Measurements from ENCODE around the gene FXYD2.
A peak's percentile ranks its signal among the peaks of the same experiment; 100 is the strongest.

FXYD2 gene

DNA sequence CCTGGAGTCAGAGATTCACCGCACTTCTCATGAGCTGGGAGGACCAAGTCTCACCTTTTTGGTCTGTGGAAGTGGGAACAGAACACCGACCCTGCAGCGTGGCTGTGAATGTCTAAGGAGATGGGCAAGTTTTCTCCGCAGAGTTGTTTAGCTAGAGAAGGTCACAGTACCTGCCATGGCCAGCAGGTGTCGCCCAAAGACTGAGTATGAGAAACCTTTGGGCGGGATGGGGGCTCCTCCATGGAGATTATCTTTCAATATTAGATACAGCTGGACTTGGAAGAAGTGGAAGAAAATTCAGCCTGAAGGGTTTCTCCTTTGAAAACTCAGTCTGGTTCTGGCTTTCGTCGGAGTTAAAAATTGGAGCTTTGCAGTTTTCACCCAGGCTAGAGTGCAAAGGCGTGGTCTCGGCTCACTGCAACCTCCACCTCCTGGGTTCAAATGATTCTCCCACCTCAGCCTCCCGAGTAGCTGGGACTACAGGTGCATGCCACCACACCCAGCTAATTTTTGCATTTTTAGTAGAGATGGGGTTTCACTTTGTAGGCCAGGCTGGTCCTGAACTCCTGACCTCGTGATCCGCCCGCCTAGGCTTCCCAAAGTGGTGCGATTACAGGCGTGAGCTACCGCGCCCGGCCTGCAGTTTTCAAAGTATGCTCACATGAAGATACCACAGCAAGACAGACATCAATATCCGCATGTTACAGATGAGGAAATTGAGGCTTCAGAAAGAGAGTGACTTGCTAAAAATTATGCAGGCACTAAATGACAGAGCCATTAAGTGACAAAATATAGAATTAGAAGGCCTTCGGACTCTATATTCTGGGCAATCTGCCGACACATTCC is 16.8 kb downstream of the FXYD2 start:
- peak; percentile 67 for FAIRE-seq
- no peak for DNase-seq (ENCODE audit: extremely low spot score, insufficient read length, low read depth)

DNA sequence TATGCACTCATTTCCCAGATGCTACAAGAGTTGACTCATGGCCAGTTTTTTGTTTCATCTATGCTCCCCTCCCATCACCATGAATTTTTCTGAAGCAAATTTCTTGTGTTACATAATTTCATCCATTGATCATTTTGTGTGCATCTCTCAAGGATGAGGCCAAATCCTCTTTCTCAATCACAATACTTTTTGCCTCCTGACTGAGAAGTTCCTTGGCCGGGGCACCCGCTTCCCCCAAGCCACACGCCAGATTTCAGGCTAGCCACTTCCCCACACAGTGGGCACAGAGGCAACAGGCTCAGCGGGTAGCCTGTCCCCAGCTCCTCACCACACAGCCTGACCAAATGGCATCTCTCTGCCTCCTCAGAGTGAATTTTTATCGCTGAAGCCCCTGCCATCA is 17.7 kb downstream of the FXYD2 start:
- FAIRE-seq (no peak), DNase-seq (ENCODE audit: extremely low spot score, insufficient read length, low read depth) (no peak)

DNA sequence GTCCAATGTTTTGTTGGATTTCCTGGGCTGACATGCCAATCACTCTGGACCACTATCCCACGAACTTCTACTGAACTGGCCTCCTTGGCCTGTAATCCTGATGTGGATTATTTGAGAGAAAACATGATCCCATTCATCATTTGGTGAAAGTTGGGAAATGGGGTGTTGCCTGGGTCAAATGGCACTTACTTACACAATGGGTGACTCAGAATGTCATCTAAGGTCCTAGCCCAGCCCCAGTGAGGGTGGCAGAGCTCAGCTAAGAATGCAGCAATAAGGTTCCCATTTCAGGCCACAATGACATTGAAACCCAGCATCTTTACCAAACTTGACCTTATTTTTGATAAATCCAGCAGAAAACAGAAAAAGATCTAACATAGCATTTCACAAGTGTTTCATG is 19.5 kb downstream of the FXYD2 start:
- DNase-seq (ENCODE audit: extremely low spot score, insufficient read length, low read depth) (no peak), FAIRE-seq (no peak)

DNA sequence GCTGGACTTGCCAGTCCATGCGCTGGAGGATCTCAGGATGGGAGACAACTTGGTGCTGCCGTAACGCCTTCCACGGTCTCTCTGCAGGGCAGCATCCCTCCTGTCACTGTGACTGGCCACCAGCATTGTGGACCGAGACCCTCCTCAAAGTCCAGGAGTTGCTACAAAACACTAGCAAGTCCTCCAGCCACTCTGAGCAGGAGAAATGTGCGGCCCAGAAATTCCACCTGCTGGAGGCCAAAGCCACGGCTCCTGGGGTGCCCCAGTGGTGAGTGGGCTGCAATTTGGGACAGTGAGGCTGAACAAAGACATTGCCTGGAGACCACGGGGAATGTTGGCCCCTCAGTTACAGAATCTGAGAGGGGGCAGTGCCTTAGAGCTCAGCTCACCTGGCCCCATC is 20.6 kb downstream of the FXYD2 start:
- FAIRE-seq (no peak), DNase-seq (ENCODE audit: extremely low spot score, insufficient read length, low read depth) (no peak)

DNA sequence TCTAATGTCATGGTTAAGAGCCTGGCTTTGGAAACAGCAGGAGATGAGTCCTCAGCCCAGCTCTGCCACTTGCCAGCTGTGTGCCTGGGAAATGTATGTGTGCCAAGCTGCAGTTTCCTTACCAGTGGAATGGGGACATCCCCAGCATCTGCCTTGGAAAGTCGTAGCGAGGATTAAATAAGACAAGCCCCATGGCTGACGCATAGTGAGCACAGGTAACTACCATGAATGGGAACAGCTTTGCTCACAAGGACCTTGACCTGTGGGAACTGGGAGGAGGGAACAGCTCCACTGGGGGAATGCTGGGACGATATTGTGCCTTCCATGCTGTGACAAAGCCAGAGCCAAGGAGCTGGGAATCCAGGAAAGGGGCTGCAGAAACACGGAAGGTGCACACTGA is 24.9 kb downstream of the FXYD2 start:
- FAIRE-seq (no peak), DNase-seq (ENCODE audit: extremely low spot score, insufficient read length, low read depth) (no peak)

DNA sequence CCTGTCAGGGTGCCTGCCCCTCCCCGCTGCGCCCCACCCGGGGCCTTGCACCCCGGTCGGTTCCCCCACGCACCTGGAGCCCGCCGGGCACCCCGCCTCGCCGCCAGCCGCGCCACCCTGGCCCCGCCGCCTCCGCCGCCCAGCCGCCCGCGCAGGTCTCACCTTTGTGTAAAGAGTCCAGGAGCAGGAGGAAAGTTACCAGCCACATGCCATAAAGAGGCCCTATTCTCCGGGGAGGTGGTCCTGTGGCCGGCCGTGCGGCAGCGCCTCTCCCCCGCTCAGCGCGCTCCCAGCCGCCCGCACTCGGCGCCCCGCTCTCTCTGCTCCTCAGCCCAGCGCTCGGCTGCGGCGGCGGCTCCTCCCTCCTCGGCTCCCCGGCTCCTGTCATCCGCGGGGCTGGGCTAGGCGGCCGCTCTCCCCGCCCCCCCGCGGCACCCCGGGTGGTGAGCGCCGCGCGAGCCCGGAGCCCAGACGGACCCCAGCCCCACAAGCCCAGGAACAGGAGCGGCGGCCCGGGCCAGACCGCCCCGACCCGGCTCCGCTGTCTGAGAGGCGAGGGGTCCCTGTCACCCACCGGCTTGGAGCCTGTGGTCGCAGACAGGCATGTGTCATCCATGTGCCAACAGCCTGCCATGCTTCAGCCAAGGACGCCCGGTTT is 27.5 kb downstream of the FXYD2 start, which contains the start of gene DSCAML1:
Gene DSCAML1 (minus strand): TSS at position 345 of the 658 bp plus-strand sequence. CDS start 137 bp downstream, at position 208.
- peak; percentile 18 for DNase-seq (ENCODE audit: extremely low spot score, insufficient read length, low read depth)
- no peak for FAIRE-seq

DNA sequence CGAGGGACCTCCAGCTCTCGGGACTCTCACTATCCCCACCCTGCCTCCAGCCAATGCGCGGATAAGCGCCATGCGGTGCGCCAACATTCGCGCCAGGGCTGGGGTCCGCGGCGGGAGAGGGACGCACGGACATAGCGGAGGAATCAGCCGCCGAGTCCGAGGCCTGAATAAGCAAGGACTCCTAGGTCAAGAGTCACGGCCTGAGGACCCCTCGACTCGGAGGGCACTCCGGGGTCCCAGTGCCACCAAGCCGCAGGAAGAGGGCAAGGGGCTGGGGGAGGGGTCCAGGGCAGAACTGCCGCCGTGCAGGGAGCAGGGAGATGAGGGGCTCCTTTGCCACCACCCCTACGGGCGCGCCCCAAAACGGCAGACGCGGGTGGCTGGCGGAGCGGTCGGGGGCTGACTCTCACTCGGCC is 28.1 kb downstream of the FXYD2 start:
- FAIRE-seq (no peak), DNase-seq (ENCODE audit: extremely low spot score, insufficient read length, low read depth) (no peak)

DNA sequence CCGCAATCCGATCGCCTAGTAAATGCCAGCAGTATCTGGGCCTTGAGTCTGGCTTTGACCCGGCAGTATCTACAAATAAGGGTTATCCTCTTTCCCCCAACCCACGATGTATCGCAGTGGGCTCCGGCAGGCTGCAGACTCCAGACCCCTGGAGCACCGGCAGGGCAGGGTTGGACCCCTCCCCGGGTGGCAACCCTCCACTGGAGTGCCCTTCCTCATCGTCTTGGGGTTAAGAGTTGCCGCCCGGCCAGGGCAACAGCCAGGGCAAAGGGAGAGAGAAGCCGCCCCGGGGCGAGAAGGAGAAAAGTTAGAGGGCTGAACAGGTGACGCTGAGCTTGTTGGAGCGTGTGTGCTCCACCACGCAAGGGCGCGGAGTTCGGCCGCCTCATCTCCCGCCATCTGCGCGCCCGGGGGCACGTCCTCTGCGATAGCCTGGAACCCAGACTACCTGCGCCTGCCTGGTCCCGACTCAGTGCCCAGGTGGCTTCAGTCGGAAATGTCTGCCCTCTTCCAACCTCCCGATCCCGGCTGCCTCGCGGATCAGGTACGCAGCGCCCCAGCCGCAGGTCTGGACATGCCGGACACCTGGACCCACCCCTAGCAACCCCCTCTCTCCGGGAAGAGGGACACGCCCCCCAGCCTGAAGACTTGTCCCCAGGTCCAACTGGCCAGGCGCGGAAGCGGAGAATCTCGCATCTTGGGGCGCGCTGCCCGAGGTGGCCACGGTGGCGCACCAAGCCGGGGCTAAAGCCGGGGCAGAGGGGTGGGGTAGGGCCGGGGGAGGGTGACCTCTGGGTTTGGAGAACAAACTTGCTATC is 28.7 kb downstream of the FXYD2 start:
- DNase-seq (ENCODE audit: extremely low spot score, insufficient read length, low read depth) (no peak), FAIRE-seq (no peak)

DNA sequence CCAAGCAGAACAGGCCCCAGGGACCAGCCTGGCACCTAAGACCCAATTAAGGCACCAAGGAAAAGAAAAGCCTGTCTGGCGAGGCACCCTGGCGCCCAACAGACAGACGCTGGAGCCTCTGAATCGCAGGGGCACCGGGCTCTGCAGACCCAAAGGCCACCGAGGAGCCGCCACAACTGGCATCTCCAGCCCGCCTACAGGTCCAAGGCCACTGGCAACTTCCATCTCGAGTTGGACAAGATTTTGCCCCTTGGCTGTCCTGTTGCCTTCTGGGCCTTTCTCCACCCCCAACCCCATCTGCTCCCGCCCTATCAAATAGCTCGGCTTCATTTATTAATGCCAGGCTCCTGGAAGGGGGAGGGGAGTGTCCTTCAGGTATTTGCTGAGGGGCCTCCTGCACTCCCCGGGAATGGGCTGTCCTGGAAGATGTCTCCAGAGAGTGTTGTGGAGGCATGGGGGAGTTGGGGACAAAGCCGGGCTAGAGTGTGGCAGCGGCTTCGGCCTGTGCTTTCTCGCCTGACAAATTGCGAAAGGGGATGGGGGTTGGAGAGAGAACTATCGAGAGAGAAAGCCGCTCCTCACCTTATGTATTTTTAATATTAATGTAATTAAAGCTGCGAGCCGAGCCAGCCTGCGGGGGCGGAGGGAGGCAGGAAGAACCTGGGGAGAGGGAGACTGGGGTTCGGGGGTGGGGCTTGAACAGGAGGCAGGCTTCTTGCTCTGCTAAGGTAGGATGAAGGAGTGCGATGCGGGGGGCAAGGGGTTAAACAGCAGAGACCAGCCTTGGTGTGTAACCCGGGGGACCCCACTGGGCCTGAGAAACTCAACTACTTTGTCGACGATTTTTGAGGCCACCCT is 29.5 kb downstream of the FXYD2 start:
- no peak for FAIRE-seq
- no peak for DNase-seq (ENCODE audit: extremely low spot score, insufficient read length, low read depth)

DNA sequence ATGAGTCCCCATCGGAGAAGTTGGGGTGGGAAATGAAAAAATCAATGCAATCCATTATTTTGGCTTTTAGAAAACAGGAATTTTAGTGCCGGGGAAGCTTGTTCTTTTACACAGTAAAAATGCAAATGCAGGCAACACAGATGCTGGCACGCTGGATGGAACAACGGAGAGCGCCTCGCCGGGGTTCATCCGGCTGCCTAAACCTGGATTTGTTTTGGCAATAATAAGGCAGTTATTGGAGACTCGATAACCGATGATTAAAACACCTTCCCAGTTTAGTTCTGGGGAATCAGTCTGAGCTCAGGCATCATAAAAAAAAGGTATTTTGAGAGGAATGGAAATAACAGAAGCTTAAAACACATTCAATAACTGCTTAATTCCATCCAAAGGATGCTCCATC is 30.4 kb downstream of the FXYD2 start:
- FAIRE-seq: no peak
- DNase-seq (ENCODE audit: extremely low spot score, insufficient read length, low read depth): no peak

DNA sequence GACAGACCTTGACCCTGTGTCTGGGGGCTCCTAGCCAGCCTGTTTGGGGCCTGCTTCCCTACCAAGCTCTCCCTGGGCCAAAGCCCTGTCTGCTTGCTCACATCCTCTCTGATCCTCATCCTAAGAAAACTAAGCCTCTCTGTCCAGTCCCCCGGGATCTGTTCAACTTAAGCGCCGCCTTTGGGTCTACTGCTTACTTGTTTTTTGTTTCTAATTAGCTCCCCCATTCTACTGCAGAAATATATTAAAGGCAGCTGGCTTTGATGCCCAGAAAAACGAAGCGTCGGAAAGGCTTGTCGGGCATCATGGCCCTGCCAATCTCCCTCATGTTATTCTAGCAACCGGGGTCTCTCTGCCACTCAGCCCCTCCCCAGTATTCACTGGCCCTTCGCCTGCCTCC is 31.0 kb downstream of the FXYD2 start:
- FAIRE-seq: no peak
- DNase-seq (ENCODE audit: extremely low spot score, insufficient read length, low read depth): no peak

DNA sequence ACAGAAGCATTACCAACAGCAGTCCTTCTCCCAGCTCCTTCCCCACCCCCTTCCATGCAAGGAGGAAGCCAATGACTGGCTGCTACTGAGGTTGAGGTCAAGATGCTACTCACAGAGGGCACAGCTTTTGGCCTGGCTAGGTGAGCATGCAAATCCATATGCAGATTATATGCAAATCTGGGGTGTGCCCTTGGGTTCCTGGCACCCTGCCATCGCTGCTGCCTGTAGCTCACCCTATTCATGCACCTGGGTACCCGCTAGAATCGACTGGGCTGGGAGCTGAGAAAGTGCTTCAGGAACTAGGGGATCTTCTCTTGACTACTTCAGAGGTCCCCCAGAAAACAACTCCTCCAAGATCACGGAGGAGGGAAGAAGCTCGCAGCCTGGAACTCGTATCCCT is 31.6 kb downstream of the FXYD2 start:
- no peak for DNase-seq (ENCODE audit: extremely low spot score, insufficient read length, low read depth)
- FAIRE-seq: no peak

DNA sequence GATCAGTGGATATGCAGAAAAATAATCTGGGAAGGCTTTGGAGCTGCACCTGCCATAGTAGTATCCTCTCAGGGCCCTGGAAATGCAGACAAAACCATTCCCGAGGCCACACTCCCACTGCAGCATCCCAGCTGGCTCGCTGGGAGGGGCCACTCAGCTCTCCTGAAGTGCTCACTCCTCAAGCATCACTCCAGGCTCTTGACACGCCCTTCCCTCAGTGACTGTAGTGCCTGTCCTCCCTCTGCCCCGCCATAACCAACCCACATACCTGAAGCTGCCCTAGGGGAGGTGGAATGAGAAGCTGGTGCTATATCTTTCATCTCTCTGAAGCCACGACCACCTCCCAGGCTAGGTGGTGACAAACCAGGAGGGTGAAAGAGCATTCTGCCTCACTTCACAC is 32.3 kb downstream of the FXYD2 start:
- no peak for DNase-seq (ENCODE audit: extremely low spot score, insufficient read length, low read depth)

DNA sequence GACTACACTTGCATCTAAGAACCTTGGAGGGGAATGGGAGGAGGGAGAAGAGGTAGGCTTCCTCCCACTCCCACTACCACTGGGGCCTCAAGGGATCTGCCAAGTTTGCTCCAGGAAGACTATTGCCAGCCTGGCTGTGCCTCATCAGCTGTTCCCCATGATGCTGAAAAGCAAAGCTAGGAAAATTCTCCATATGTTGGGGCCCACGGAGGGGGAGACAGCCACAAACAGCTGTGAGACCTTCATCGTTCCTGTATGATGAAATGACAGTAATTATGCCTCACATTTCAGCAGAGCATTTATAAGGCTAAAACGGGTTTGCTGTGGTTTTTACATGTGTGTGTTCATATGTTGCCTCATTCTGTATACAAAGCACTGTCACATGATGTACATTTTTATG is 34.3 kb downstream of the FXYD2 start:
- no peak for FAIRE-seq
- no peak for DNase-seq (ENCODE audit: extremely low spot score, insufficient read length, low read depth)

More for the DNA sequence above, 32.3 kb downstream of the FXYD2 start:
- no peak for FAIRE-seq

DNA sequence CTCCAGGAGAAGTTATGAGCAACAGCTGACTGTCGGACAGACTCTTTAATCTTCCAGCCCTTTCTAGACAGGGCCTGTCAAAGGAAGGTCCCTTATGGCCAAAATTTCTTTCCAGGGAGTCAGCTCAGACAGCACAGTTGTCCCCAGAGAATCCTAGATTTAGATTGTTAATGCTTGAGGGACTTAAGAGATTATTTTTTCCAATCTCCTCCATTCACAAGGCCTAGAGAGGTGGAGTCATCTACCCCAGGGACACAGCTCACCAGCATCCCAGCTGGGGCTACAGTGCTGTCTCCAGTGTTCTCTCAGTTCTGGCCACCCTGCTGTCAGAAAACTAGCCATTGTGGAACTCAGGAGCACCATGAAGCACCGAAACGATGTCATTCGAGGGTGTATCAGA is 35.3 kb downstream of the FXYD2 start:
- FAIRE-seq: no peak

DNA sequence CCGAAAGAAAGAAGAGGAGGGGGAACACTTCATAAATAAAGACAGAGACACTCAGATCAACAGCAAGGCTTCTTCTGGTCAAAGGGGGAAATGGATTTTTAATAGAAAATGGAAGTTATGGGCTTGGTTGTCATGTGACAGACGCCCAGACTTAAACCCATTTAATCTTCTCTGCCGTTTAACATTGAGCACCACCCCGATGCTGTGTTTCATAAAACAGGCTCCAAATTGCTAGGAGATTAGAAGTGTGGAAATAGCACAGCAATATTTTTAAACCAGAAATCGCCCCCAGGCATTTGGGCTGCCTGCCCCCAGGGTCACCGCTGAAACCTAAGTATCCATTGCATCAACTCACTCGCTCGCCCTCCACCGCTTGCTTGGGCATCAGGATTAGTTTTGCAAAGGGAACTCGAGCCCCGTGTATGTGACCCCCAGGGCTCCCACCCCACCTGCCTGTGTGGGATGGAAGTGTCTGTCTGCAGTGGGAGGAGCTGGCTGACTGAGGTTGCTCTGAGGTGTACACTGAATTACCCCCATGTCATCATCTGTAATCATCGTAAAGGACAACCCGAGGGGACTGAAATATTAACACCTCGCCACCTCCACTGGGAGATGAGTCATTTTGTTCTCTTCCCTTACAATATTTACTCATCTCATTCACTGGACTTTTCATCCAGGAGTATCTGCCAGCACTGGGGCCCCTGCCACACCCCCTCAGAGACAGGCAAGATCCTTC is 38.2 kb downstream of the FXYD2 start:
- no peak for FAIRE-seq
- no peak for DNase-seq (ENCODE audit: extremely low spot score, insufficient read length, low read depth)

More for the DNA sequence above, 35.3 kb downstream of the FXYD2 start:
- no peak for DNase-seq (ENCODE audit: extremely low spot score, insufficient read length, low read depth)

DNA sequence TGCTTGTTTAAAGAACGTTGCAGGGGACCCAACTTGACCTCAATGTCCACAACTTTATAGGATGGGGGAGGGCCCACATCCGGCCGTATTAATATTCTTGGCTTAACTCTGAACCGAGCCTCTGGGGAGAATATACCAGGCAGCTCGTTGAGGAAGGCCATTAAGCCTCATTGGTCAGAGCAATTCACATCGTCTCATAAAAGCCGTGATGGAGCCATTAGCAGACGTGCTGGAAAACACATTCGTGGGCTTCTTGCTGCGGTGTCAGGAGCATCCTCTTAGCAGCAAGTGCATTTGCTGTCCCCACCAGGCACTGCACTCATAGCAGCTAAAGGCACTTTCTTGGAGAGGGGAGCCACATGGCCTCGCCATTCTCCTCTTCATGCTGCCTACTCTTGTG is 42.4 kb downstream of the FXYD2 start:
- DNase-seq (ENCODE audit: extremely low spot score, insufficient read length, low read depth) (no peak), FAIRE-seq (no peak)

DNA sequence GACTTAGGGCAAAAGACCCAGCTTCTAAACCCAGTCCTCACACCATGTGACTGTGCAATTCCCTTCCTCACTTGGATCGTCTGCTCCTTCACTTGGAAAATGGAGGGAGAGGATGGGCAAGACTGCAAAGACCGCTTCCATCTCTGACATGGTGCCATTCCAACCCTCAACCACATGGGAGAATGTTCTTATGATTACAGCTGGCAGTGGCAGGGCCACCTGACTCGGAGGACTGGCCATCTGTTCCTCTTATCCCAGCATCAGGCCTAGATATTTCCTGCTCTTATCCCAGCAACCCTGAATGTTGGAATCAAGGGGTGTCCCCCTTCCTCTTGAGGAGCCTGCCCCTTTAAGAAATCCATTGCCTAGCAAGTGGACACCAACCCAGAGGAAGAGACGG is 42.9 kb downstream of the FXYD2 start:
- no peak for FAIRE-seq
- no peak for DNase-seq (ENCODE audit: extremely low spot score, insufficient read length, low read depth)

DNA sequence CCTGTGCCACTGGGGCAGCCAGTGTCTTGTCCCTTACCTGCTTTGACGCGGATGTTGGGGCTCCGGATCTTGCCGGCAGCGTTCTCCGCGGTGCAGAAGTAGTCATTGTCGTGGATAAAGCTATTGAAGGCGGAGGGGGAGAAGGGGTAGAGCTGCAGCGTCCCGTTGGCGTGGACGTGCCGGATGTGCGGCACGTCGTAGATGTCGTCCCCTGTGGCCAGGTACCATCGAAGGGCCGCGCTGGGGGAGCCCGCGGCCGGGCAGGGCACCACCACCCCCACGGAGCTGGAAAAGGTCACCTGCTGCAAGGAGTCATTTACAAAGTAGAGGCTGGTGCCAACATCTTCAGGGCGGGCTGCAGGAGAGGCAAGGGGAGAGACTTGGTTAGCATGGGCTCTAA is 44.1 kb downstream of the FXYD2 start:
- FAIRE-seq: no peak
- no peak for DNase-seq (ENCODE audit: extremely low spot score, insufficient read length, low read depth)

Data from GM18507 (cell line).